ENCODE data around the gene HOXC10.

Gene HOXC10

DNA sequence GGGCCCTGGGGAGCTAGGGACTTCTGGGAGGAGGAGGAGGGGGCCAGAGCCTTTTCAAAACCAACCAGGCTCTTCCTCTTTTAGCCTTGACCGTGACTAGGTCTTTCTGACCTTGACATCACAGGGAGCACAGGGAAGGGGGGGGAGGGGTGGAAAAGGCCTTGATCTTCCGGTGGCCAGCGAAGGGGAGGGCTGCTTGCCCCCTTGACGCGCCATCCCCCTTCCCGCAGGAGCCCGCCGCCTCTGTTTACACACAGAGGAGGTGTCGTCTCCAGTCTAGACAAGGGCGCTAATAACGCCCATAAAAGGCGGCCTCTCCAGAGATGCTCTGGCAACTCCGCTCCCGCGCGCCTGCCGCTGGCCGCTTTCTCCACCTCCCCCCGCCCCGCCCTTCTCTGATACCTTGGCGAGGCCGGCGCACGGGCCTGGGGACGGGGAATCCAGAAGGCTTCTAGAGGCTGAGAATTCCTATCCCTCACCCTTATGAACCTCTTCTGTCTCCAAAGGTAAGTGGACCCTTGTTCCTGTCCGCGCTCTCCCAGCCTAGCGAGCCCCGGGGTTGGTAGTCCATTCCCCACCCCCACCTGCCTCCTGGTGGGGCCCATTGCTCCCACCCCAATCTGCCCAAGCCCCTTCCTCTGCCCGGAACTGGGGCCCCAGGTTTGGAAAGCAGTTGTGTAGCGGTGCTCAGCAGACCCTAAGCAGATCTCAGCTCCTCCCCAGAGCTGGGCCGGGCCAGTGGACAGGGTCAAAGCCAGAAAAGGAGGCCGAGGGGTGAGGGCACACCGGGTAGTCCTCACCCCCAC is 35.1 kb upstream of the HOXC10 start:
- TF ChIP-seq Cebpa-rat (IDR thresholded peaks at IDR 0.05): no peak

DNA sequence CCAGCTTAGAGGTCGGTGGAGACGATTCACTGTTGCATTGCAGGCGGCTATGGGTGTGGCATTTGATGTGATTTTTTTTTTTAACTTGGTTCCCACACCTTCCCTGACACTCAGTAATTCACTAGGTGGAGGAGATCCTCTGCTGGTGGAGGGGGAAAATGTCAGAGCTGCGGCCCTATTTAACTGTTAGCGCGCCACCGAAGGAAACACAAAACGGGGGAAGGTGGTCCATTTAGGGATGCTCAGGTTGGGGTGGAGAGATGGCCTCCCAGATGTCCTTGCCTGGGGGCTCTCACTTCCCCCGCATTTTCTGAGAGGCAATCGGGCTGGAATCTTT is 34.5 kb upstream of the HOXC10 start:
- H3K27ac ChIP-seq: no peak overlapping the region
- H3K36me3 ChIP-seq: no peaks in the 10 kb centered on the region
- no peak for TF ChIP-seq Cebpa-rat (IDR thresholded peaks at IDR 0.05)
- no peaks in the 10 kb centered on the region for H3K4me1 ChIP-seq
- H3K27me3 ChIP-seq: peaks cover 100% of the 10 kb centered on the region in 11 experiments
- no peak overlapping the region for H3K9ac ChIP-seq
- peaks cover 9 to 59% (median 25%) of the 10 kb centered on the region in 11 experiments; a peak in 20 of 22 replicates for H3K9me3 ChIP-seq (replicated peaks in 1 of 11)
- no peak overlapping the region for H3K4me3 ChIP-seq
- no peak overlapping the region for H3K4me2 ChIP-seq
- H4K20me1 ChIP-seq: peaks cover 0 to 87% (median 62%) of the 10 kb centered on the region in 11 experiments; a peak in 17 of 22 replicates

More for the DNA sequence above, 35.1 kb upstream of the HOXC10 start:
- H3K36me3 ChIP-seq: no peaks in the 10 kb centered on the region
- no peak overlapping the region for H3K4me2 ChIP-seq
- peaks cover 7 to 59% (median 25%) of the 10 kb centered on the region in 11 experiments; a peak in 20 of 22 replicates for H3K9me3 ChIP-seq (replicated peaks in 1 of 11)
- H3K9ac ChIP-seq: no peak overlapping the region
- H3K27me3 ChIP-seq: peaks cover 100% of the 10 kb centered on the region in 11 experiments
- H3K4me3 ChIP-seq: no peak overlapping the region
- no peak overlapping the region for H3K27ac ChIP-seq
- peaks cover 0 to 87% (median 61%) of the 10 kb centered on the region in 11 experiments; a peak in 17 of 22 replicates for H4K20me1 ChIP-seq
- no peaks in the 10 kb centered on the region for H3K4me1 ChIP-seq

DNA sequence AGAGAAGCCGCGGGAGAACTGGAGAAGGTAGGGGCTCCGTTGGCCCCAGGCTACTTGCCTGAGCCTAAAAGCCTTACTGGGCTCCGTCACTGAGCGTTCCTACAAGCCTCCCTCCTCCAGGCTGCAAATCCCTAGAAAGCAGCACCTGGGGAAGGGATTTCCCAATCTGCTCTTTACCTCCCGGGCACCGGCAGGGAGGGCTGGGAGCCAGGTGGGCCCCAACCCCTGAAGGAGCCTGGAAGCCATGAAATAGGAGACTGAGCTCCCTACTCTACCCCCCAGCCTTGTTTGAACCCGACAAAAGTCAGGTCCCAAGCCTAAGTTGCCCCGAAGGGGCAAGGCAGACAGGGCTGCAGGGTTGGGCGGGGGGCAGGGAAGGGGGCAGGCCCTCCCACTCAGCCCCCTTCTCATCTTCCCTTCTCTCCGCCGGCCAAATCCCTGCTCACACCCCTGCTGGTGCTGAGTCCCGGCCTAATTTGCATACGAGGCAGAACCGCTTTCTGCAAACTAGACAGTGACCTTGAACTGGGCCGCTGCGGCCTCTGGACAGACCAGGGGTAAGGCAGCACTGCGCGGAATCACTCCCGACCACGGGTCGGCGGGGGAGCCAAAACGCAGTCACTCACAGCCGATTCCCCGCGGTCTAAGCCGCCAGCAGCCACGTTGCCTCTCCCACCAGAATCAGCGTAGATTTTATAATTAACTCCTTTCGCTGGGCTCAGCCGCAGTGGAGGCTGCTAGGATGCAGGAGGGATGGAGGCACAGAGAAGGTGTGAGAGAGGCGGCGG is 34.0 kb upstream of the HOXC10 start:
- Histone ChIP-seq H3K9ac (no peak overlapping the region), H3K4me2 (no peak overlapping the region), H4K20me1 (peaks cover 0 to 87% (median 66%) of the 10 kb centered on the region in 11 experiments; a peak in 17 of 22 replicates), H3K36me3 (no peaks in the 10 kb centered on the region), H3K4me3 (no peak overlapping the region), H3K27ac (no peak overlapping the region), H3K9me3 (replicated peaks in 1 of 11) (peaks cover 9 to 59% (median 20%) of the 10 kb centered on the region in 11 experiments; a peak in 20 of 22 replicates), H3K27me3 (peaks cover 100% of the 10 kb centered on the region in 11 experiments), H3K4me1 (no peaks in the 10 kb centered on the region)
- no peak for TF ChIP-seq Cebpa-rat (IDR thresholded peaks at IDR 0.05)

DNA sequence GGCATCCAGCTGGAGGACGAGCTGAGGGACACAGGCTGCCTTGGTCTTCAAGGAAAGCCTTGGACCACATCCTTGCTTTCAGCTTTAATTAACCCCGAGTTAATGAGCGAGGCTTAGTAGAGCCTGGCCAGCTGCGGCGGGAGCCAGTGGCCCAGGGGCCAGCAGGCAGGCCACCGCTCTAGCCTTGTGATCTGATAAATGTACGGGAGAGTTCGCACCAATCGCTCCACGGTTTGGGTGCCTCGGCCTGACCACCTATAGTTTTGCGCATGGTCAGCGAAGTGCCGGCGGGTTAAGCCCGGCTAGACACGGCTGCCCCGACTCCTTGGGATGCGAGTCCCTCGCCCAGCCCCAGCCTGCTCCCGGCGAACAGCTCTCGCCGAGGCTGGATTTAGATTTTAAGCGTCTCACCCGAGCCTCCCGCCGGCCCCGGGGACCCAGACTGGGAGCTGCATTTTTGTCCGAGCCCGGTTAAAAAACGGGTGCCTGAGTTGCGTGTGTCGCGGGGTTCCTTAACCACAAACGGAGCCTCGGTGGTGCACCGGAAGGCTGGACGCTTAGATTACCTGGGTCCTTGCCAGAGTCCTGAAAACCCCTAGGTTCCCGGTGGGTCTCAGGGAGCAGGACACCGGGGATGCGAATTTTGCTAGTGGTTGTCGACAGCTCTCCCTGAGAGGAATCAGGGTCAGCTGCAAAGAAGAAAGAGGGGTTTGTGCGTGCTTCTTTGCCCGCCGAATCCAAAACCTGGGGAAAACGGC is 33.2 kb upstream of the HOXC10 start:
- peaks cover 0 to 5% (median 3%) of the 10 kb centered on the region in 10 experiments; a peak in 8 of 20 replicates for H3K4me1 ChIP-seq
- H3K27me3 ChIP-seq: peaks cover 100% of the 10 kb centered on the region in 11 experiments
- H3K4me3 ChIP-seq: no peak overlapping the region
- H3K9me3 ChIP-seq (replicated peaks in 1 of 11): peaks cover 9 to 64% (median 20%) of the 10 kb centered on the region in 11 experiments; a peak in 20 of 22 replicates
- H3K27ac ChIP-seq: no peak overlapping the region
- no peak for TF ChIP-seq Cebpa-rat (IDR thresholded peaks at IDR 0.05)
- no peak overlapping the region for H3K9ac ChIP-seq
- H3K36me3 ChIP-seq: no peaks in the 10 kb centered on the region
- H4K20me1 ChIP-seq: peaks cover 0 to 89% (median 73%) of the 10 kb centered on the region in 11 experiments; a peak in 17 of 22 replicates
- H3K4me2 ChIP-seq: no peak overlapping the region

DNA sequence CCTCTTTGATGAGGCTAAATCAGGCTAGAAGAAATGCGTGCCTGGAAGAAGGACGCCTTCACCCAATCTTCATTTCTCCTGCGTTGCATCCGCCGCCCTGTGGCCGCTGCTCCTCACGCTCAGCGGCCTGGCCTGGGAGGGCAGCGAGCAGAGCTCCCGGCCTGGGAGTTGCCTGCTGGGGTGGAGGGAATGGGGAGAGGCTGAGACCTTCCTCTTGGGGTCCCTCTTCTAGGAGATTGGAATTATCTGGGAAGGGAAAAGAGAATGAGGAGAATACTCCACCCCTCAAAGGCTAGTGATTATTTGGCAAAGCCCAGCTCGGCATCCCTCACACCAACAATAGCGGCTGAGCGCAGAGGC is 32.6 kb upstream of the HOXC10 start:
- Histone ChIP-seq H3K9me3 (replicated peaks in 1 of 11) (peaks cover 9 to 69% (median 20%) of the 10 kb centered on the region in 11 experiments; a peak in 20 of 22 replicates), H3K27ac (no peak overlapping the region), H3K9ac (no peak overlapping the region), H3K36me3 (no peaks in the 10 kb centered on the region), H3K4me1 (peaks cover 0 to 9% (median 7%) of the 10 kb centered on the region in 10 experiments; a peak in 8 of 20 replicates), H3K27me3 (peaks cover 100% of the 10 kb centered on the region in 11 experiments), H3K4me3 (no peak overlapping the region), H4K20me1 (peaks cover 0 to 92% (median 78%) of the 10 kb centered on the region in 11 experiments; a peak in 17 of 22 replicates), H3K4me2 (no peak overlapping the region)
- TF ChIP-seq Cebpa-rat (IDR thresholded peaks at IDR 0.05): no peak

DNA sequence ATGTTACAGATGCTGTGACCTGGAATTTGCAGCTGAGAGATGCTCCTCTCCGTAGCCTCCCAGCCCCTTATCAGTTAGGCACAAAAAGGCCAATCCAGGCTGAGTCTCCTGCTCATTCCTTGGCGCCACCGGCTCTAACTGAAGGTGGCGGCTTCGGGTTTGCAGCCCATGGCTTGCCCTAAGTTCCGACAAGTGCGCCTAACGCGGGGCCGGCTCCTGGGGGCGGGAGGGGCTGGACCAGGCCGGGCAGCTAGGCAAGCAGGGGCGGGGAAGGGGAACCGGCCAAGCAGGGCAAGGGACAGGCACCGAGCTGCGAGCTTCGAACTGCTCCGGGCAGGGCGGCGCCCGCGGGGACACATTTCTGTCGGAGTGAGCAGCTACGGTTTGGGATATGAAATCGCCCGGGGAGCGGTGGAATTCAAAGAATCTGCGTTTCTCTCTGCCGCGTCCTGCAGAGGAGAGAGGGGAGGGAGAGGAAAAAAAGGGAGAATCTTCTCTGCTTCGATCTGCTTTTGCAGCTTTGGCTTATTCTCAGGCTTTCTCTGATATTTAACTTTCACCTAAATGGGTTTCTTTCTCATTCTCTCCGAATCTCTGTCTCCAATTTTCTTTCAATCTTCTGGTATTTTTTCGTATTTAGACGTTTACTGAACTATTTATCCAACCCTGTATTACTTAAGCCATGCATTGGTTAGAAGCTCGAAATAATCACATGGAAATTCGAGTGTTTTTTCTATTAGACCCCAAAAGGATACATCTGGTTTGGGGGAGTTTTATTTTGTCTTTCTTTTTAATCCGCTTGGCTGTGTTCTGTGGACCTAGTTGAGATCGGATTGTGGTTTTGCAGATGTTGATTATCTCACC is 31.8 kb upstream of the HOXC10 start:
- H3K4me3 ChIP-seq: no peak overlapping the region
- no peak overlapping the region for H3K4me2 ChIP-seq
- no peak for TF ChIP-seq Cebpa-rat (IDR thresholded peaks at IDR 0.05)
- H3K9me3 ChIP-seq (replicated peaks in 1 of 11): peaks cover 9 to 71% (median 20%) of the 10 kb centered on the region in 11 experiments; a peak in 20 of 22 replicates
- H3K36me3 ChIP-seq: no peaks in the 10 kb centered on the region
- peaks cover 0 to 9% (median 7%) of the 10 kb centered on the region in 10 experiments; a peak in 8 of 20 replicates for H3K4me1 ChIP-seq
- H3K27me3 ChIP-seq: peaks cover 100% of the 10 kb centered on the region in 11 experiments
- peaks cover 0 to 96% (median 85%) of the 10 kb centered on the region in 11 experiments; a peak in 17 of 22 replicates for H4K20me1 ChIP-seq
- H3K27ac ChIP-seq: no peak overlapping the region
- no peak overlapping the region for H3K9ac ChIP-seq

DNA sequence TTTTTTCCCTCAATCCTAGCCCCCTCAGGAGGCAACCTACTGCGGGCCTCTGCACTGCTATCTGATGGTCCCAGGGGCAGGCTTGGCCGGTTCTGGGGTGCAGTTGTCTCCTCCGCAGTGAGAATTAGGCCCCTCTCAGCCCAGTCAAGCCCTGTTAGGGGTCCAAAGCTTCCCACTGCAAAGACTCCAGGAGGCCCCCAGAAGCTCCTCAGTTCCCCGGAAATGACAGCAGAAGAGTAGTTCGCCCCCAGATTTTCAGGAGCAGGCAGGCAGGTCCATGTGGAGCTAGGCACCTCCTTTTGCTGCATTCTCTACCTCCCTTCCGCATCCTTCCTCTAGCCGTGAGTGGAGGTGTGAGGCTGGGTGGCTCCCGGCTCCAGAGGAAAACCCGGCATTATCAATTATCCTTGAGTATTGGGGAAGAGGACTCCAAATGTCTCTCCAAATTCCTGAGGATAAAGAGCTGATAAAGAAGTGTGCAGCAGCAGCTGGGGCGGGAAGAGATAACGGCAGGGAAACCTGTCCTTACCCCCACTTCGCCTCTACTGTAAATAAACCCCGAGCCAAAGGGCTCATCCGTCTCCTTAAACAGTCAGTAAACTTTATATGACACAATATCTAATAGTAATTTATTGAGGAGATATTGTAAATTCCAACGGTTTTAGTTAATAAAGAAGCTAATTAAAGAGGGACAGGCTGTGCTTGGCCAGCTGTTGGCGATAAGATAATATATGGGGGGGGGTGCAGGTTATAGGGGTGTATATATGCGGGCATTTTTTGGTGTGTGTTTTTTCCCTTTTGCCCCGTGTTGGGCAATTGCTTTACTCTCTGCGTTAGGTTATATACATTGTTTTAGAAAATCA is 30.9 kb upstream of the HOXC10 start:
- H3K36me3 ChIP-seq: no peaks in the 10 kb centered on the region
- peaks cover 0 to 95% (median 84%) of the 10 kb centered on the region in 11 experiments; a peak in 17 of 22 replicates for H4K20me1 ChIP-seq
- no peak overlapping the region for H3K9ac ChIP-seq
- no peak overlapping the region for H3K4me2 ChIP-seq
- H3K9me3 ChIP-seq (replicated peaks in 1 of 11): peaks cover 9 to 68% (median 19%) of the 10 kb centered on the region in 11 experiments; a peak in 19 of 22 replicates
- no peak overlapping the region for H3K27ac ChIP-seq
- peaks cover 100% of the 10 kb centered on the region in 11 experiments for H3K27me3 ChIP-seq
- H3K4me3 ChIP-seq: no peak overlapping the region
- H3K4me1 ChIP-seq: peaks cover 0 to 9% (median 7%) of the 10 kb centered on the region in 10 experiments; a peak in 8 of 20 replicates
- TF ChIP-seq Cebpa-rat (IDR thresholded peaks at IDR 0.05): no peak

All from BLaER1 treated with 17β-estradiol and CSF1 and Interleukin-3, amounts not matched to agents 10 nM and 100 nM (cell line).